GM12878 (cell line): ENCODE measurements around the gene USO1. TPM values are rescaled to one million over a fixed set of nuclear protein-coding genes. Genes with fewer than 3 reads are reported as not detected.
"Not testable (repeated sequence)": the region's sequence is repeated elsewhere in the genome, so short reads cannot be mapped to it uniquely, and the experiment has no call there.

Experiments used
- ATAC-seq: fragments of 200-7000 bp; cut with Tn5 transposase; 3 replicates; pipeline ENCODE4 v1.9.1; 2020; ENCODE audit warnings: mild to moderate bottlenecking, moderate library complexity
- BruUV-seq: library from RNA; stranded (reverse); fragments of 400-500 nt; replicated peaks from 2 replicates; lab custom pipeline; 2021; lab: Mats Ljungman, UMichigan
- CTCF ChIA-PET: fragments of 300-600 bp; sonication (Branson Sonifier 250); formaldehyde crosslinking; extraction: SDS; loops from one replicate; lab custom pipeline; 2021; ENCODE audit warnings: inconsistent platforms; lab: Yijun Ruan, JAX
- POLR2A ChIA-PET: fragments of 350-600 bp; formaldehyde crosslinking; extraction: SDS; loops from one replicate; lab custom pipeline; 2021; ENCODE audit warnings: inconsistent platforms; lab: Charles Lee
- RAD21 ChIA-PET: fragments of 300-600 bp; sonication (Branson Sonifier 250); formaldehyde crosslinking; loops from one replicate; lab custom pipeline; 2023; ENCODE audit warnings: antibody characterized with exemption; ENCODE audit not compliant: unreplicated experiment; lab: Charles Lee
- SMC1A ChIA-PET: fragments of 300-600 bp; sonication (Branson Sonifier 250); formaldehyde crosslinking; loops from one replicate; lab custom pipeline; 2023; ENCODE audit not compliant: unreplicated experiment, uncharacterized antibody; lab: Charles Lee
- DNase-seq: peaks from one replicate; pipeline ENCODE4 v3.0.0-alpha.2; 2011; ENCODE audit warnings: low read depth, low spot score
- FAIRE-seq: peaks from 3 replicates; lab custom pipeline; 2011; peaks lifted over from hg19 to GRCh38; lab: Jason Lieb, UNC
- H2AFZ ChIP-seq: 2 replicates; pipeline ENCODE4 v1.6.0; 2011; ENCODE audit warnings: low read depth, low read length, control low read depth; ENCODE audit not compliant: control insufficient read depth
- H3K27ac ChIP-seq: 2 replicates; pipeline ENCODE4 v1.5.1; 2011; ENCODE audit warnings: control low read depth; ENCODE audit not compliant: control insufficient read depth, insufficient read depth
- H3K27me3 ChIP-seq, 2 experiments: replicated peaks in 1 of 2; 2 replicates each; pipeline versions ENCODE4 v1.6.0 to v1.6.1; 2011; ENCODE audit warnings: low read length in 1 of 2; ENCODE audit not compliant: control insufficient read depth in 2 of 2, insufficient read depth in 2 of 2
- H3K36me3 ChIP-seq, 2 experiments: 2 replicates each; pipeline ENCODE4 v1.5.1; 2011; ENCODE audit warnings: low read length in 1 of 2; ENCODE audit not compliant: control insufficient read depth in 2 of 2, insufficient read depth in 2 of 2
- H3K4me1 ChIP-seq: 2 replicates; pipeline ENCODE4 v1.6.1; 2011; ENCODE audit warnings: mild to moderate bottlenecking, low read length, moderate library complexity, mixed read lengths; ENCODE audit not compliant: control insufficient read depth, insufficient read depth
- H3K4me2 ChIP-seq: 2 replicates; pipeline ENCODE4 v1.6.0; 2011; ENCODE audit warnings: control low read depth; ENCODE audit not compliant: control insufficient read depth, insufficient read depth
- H3K4me3 ChIP-seq: fragments of 200-600 bp; sonication (generic); 2 replicates; pipeline ENCODE4 v1.5.1; 2016
- H3K79me2 ChIP-seq: 2 replicates; pipeline ENCODE4 v1.6.0; 2011; ENCODE audit warnings: low read length; ENCODE audit not compliant: control insufficient read depth, insufficient read depth
- H3K9ac ChIP-seq: 2 replicates; pipeline ENCODE4 v1.8.0; 2011; ENCODE audit warnings: low read length, control low read depth, mixed read lengths; ENCODE audit not compliant: control insufficient read depth, insufficient read depth
- H3K9me3 ChIP-seq: replicated peaks from 3 replicates; pipeline ENCODE4 v1.5.1; 2011; ENCODE audit warnings: mild to moderate bottlenecking, low read length; ENCODE audit not compliant: control insufficient read depth, insufficient read depth
- H4K20me1 ChIP-seq: 2 replicates; pipeline ENCODE4 v1.6.0; 2011; ENCODE audit not compliant: control insufficient read depth, insufficient read depth
- BCL11A ChIP-seq: IDR thresholded peaks from 2 replicates; pipeline ENCODE4 v1.6.1; 2011; ENCODE audit warnings: low read depth, low read length
- ETV6 ChIP-seq, 2 experiments: fragments of 450-650 bp in 1 of 2; IDR thresholded peaks in 1 of 2; conservative IDR thresholded peaks in 1 of 2; 2 replicates each; pipeline ENCODE4 v1.6.1; 2014; ENCODE audit warnings: antibody characterized with exemption in 1 of 2, borderline replicate concordance in 1 of 2, low read depth in 1 of 2, mild to moderate bottlenecking in 1 of 2, moderate library complexity in 1 of 2
- KLF5 ChIP-seq: fragments of 450-650 bp; IDR thresholded peaks from 2 replicates; pipeline ENCODE4 v1.6.1; 2014; ENCODE audit warnings: mild to moderate bottlenecking; ENCODE audit not compliant: partially characterized antibody
- SREBF2 ChIP-seq: IDR thresholded peaks from 2 replicates; pipeline ENCODE4 v1.6.1; 2012; ENCODE audit warnings: mild to moderate bottlenecking, low read length
- WGBS: methylation state at CpG from one replicate; pipeline ENCODE4 v1.1.6; 2016; ENCODE audit warnings: low lambda C conversion rate; ENCODE audit not compliant: insufficient replicate concordance, insufficient coverage; ENCODE audit errors: missing lambda C conversion rate; 5-methylcytosine and 5-hydroxymethylcytosine counted together
- in situ Hi-C: fragments of 300-500 bp; cut with MboI; formaldehyde crosslinking; loops from 9 replicates; pipeline ENCODE4 v1.14.3; 2018; ENCODE audit warnings: mixed read lengths
- intact Hi-C: fragments of 100-400 bp; cut with micrococcal nuclease; formaldehyde crosslinking; loops from one replicate; pipeline ENCODE4 v1.14.2; 2022; ENCODE audit not compliant: unreplicated experiment
- polyA plus RNA-seq, 11 experiments: library from polyadenylated mRNA; depleted of rRNA in 4 of 11; unstranded in 6 of 11; stranded (reverse) in 5 of 11; fragments of >200 nt; fragmentation: Nextera tagmentation in 4 of 11; fragmentation: Illumina TruSeq in 1 of 11; extraction: Ambion mirVana in 4 of 11; extraction: Trizol in 1 of 11; gene quantifications; 1 replicate in 1 of 11; 2 replicates in 10 of 11; pipeline versions ENCODE4 v1.2.1 to v1.2.3, GENCODE V29; 2011 to 2016; ENCODE audit warnings: inconsistent platforms in 2 of 11, missing spikeins in 2 of 11, low read depth in 1 of 11
- total RNA-seq, 4 experiments: library from RNA; depleted of rRNA in 3 of 4; stranded (reverse); fragments of >200 nt in 3 of 4; fragmentation: Illumina TruSeq in 1 of 4; extraction: Trizol in 1 of 4; gene quantifications; 2 replicates each; pipeline versions ENCODE4 v1.2.1 to v1.2.3, GENCODE V29; 2013 to 2021
- TF ChIP-seq, protein P1 (sequence below): fragments of 450-650 bp; IDR thresholded peaks from 2 replicates; pipeline ENCODE4 v1.6.1; 2016; ENCODE audit warnings: mild to moderate bottlenecking
- TF ChIP-seq, protein P2 (sequence below): fragments of 450-650 bp; IDR thresholded peaks from 2 replicates; pipeline ENCODE4 v1.6.1; 2016; ENCODE audit warnings: mild to moderate bottlenecking

USO1 gene
- total and polyA plus RNA-seq, 10 of the 15 experiments (the other 5 are each of a cell fraction or from before 2014, with no cell fraction given) = 19.4 to 79.7 (median 59.6) TPM

DNA sequence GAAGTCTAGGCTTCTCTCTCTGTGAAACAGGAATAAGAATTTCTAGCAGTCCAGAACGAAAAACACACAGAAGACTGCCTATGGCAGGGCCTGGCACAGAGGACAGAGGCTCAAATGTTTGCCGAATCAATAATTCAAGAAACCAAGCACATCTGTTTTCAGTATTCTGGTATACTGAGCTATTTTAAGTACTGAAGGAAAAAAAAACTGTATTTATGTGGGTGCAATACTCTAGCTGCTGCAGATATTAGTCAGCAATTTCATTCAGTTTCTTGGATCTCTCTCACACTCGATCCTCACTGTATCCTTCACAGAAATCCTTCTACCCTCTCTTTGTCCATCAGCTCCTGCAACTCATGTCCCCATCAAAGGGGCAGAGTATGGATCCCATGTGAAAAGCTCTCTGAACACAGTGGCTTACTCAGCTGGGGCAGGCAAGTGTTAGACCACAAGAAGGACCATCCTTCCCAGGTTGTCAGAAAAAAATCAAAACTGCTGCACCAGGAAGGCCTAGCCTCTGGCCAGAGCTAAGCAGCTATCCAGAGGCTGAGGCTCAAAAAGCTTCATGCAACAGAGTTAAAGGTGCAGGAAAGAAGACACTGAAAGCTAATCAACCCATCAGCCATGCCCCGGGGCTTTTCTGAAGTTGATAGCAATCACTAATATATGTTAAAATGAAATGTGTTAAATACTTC lies 9.1 kb upstream of the USO1 start (continued):
- TF ChIP-seq, protein P1, sequence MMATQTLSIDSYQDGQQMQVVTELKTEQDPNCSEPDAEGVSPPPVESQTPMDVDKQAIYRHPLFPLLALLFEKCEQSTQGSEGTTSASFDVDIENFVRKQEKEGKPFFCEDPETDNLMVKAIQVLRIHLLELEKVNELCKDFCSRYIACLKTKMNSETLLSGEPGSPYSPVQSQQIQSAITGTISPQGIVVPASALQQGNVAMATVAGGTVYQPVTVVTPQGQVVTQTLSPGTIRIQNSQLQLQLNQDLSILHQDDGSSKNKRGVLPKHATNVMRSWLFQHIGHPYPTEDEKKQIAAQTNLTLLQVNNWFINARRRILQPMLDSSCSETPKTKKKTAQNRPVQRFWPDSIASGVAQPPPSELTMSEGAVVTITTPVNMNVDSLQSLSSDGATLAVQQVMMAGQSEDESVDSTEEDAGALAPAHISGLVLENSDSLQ = no peak
- no peak for TF ChIP-seq KLF5
- TF ChIP-seq, protein P2, sequence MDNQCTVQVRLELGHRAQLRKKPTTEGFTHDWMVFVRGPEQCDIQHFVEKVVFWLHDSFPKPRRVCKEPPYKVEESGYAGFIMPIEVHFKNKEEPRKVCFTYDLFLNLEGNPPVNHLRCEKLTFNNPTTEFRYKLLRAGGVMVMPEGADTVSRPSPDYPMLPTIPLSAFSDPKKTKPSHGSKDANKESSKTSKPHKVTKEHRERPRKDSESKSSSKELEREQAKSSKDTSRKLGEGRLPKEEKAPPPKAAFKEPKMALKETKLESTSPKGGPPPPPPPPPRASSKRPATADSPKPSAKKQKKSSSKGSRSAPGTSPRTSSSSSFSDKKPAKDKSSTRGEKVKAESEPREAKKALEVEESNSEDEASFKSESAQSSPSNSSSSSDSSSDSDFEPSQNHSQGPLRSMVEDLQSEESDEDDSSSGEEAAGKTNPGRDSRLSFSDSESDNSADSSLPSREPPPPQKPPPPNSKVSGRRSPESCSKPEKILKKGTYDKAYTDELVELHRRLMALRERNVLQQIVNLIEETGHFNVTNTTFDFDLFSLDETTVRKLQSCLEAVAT = no peak
- no peak for TF ChIP-seq ETV6 (conservative IDR thresholded peaks at IDR 0.05 in 1 of 2, IDR thresholded peaks at IDR 0.05 in 1 of 2; ENCODE audit: borderline replicate concordance in 1 of 2, low read depth in 1 of 2)
- TF ChIP-seq BCL11A = no peak
- TF ChIP-seq SREBF2 = no peak

DNA sequence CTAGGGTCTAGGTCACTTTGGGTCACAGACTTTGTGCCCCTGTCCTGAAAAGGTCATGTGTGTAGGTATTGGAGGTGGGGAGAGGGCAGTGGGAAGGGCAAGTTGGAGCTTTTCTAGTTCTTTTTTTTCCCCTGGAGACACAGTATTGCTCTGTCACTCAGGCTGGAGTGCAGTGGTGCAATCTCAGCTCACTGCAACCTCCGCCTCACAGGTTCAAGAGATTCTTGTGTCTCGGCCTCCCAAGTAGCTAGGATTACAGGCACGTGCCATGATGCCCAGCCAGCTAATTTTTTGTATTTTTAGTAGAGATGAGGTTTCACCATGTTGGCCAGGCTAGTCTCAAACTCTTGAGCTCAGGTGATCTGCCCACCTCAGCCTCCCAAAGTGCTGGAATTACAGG lies 8.3 kb upstream of the USO1 start:
- ChIA-PET RAD21 (interaction anchor here (1.1 to 1.4 kb wide), 2 partner anchors 8 to 61 kb away, joined by 4 to 5 read pairs; partner anchors contain the start of gene USO1), SMC1A (interaction anchor here (1.0 to 1.5 kb wide), 3 partner anchors 8 to 11 kb away, joined by 3 to 5 read pairs (median 4); partner anchors contain the start of gene USO1), CTCF (interaction anchor here (1.1 to 1.2 kb wide), 2 partner anchors 8 to 42 kb away, joined by 3 to 8 read pairs; partner anchors contain the start of gene USO1), POLR2A (interaction anchor here (0.5 to 1.2 kb wide), 2 partner anchors 8 to 62 kb away, joined by 6 to 7 read pairs; partner anchors contain the start of gene USO1)
- FAIRE-seq, H3K9me3 ChIP-seq, H3K36me3 ChIP-seq, ATAC-seq, H3K4me1 ChIP-seq, H3K27ac ChIP-seq, H3K4me2 ChIP-seq, H2AFZ ChIP-seq, H4K20me1 ChIP-seq, BruUV-seq, intact Hi-C loops, DNase-seq, in situ Hi-C loops, H3K4me3 ChIP-seq, H3K27me3 ChIP-seq, H3K9ac ChIP-seq, H3K79me2 ChIP-seq: not testable (repeated sequence)
- WGBS = 67% methylated on average over 3 of the region's 3 CpGs
